CD4-positive, alpha-beta T cell (primary cell): ENCODE results near the gene MPZL2. TPM values are rescaled to one million over a fixed set of nuclear protein-coding genes. Genes with fewer than 3 reads are reported as not detected.

Source experiments
- ATAC-seq: fragments of 200-7000 bp; cut with Tn5 transposase; one replicate; pipeline ENCODE4 v1.10.0; 2022; ENCODE audit warnings: mild to moderate bottlenecking; ENCODE audit not compliant: poor library complexity
- CTCF ChIA-PET: fragments of 350-600 bp; sonication (Branson Sonifier 250); formaldehyde crosslinking; loops from one replicate; lab custom pipeline; 2021; ENCODE audit warnings: antibody characterized with exemption, inconsistent platforms; lab: Charles Lee
- POLR2A ChIA-PET: fragments of 350-600 bp; sonication (Branson Sonifier 250); formaldehyde crosslinking; loops from one replicate; lab custom pipeline; 2021; ENCODE audit warnings: antibody characterized with exemption, inconsistent platforms; lab: Charles Lee
- DNase-seq, 14 experiments: peaks; one replicate each; pipeline ENCODE4 v3.0.0-alpha.2; 2013 to 2020; ENCODE audit warnings: mixed read lengths in 2 of 14
- H3K27ac ChIP-seq, 2 donors: one replicate each; pipeline versions ENCODE4 v1.5.1 to v1.7.0; 2013; ENCODE audit warnings: low read length in 2 of 2, low read depth in 1 of 2, mild to moderate bottlenecking in 1 of 2
- H3K27me3 ChIP-seq, 2 experiments: 1 replicate in 1 of 2; 2 replicates in 1 of 2; pipeline versions ENCODE4 v1.6.1 to v1.7.0; 2013; ENCODE audit warnings: low read length in 2 of 2, control low read depth in 1 of 2, mild to moderate bottlenecking in 1 of 2, moderate library complexity in 1 of 2; ENCODE audit not compliant: insufficient read depth in 2 of 2, control insufficient read depth in 1 of 2
- H3K36me3 ChIP-seq: one replicate; pipeline ENCODE4 v1.6.1; 2013; ENCODE audit warnings: low read length, control low read depth; ENCODE audit not compliant: insufficient read depth
- H3K4me1 ChIP-seq: one replicate; pipeline ENCODE4 v1.6.1; 2013; ENCODE audit warnings: low read length, control low read depth; ENCODE audit not compliant: insufficient read depth
- H3K4me3 ChIP-seq: one replicate; pipeline ENCODE4 v1.5.1; 2013; ENCODE audit warnings: mild to moderate bottlenecking, low read length, moderate library complexity
- H3K9me3 ChIP-seq, 2 experiments: 1 replicate in 1 of 2; 2 replicates in 1 of 2; pipeline versions ENCODE4 v1.6.1 to v1.7.0; 2013; ENCODE audit warnings: low read length in 2 of 2, mild to moderate bottlenecking in 2 of 2, control low read depth in 1 of 2, moderate library complexity in 1 of 2; ENCODE audit not compliant: control insufficient read depth in 1 of 2, insufficient read depth in 1 of 2
- H3K27ac Mint-ChIP-seq: one replicate; pipeline ENCODE4 v1.8.0; 2020; ENCODE audit warnings: mixed read lengths
- H3K27me3 Mint-ChIP-seq: one replicate; pipeline ENCODE4 v1.8.0; 2021; ENCODE audit warnings: mixed read lengths
- H3K36me3 Mint-ChIP-seq: one replicate; pipeline ENCODE4 v1.8.0; 2021; ENCODE audit warnings: low read depth, mixed read lengths
- H3K4me1 Mint-ChIP-seq: one replicate; pipeline ENCODE4 v1.8.0; 2021; ENCODE audit warnings: low read depth, mixed read lengths
- H3K4me3 Mint-ChIP-seq: one replicate; pipeline ENCODE4 v1.8.0; 2020; ENCODE audit warnings: mild to moderate bottlenecking, mixed read lengths
- H3K9me3 Mint-ChIP-seq: one replicate; pipeline ENCODE4 v1.8.0; 2020; ENCODE audit warnings: mixed read lengths
- CTCF ChIP-seq: fragments of 200-600 bp; IDR thresholded peaks from one replicate; pipeline ENCODE4 v1.8.0; 2022; ENCODE audit warnings: antibody characterized with exemption, mild to moderate bottlenecking
- intact Hi-C, 2 experiments: fragments of 100-400 bp; cut with DNase I in 1 of 2; cut with micrococcal nuclease in 1 of 2; formaldehyde crosslinking; loops; one replicate each; pipeline versions ENCODE4 v1.15.1 to v1.9.0; 2023 to 2025; cut with DNase I, micrococcal nuclease
- total RNA-seq, 174 experiments: library from RNA in 2 of 174; stranded (reverse) in 2 of 174; gene quantifications; one replicate each; pipeline ENCODE4 v1.2.3 and lab custom pipeline; 2021 to 2026

The MPZL2 gene
- total RNA-seq, 2 experiments from 2014 or later, result 0.95 to 1.8 TPM

- no peak overlapping the region for H3K4me3 ChIP-seq
- no peaks in the 10 kb centered on the region for H3K36me3 ChIP-seq
- peaks cover 34% of the 10 kb centered on the region for H3K4me1 Mint-ChIP-seq
- no peak overlapping the region for H3K27ac ChIP-seq
- TF ChIP-seq CTCF, result no peak
- H3K27me3 ChIP-seq, result no peaks in the 10 kb centered on the region
- ATAC-seq, result no peak
- intact Hi-C loops, result no loop called here
- no peaks in the 10 kb centered on the region for H3K9me3 Mint-ChIP-seq
- no peak for DNase-seq
- H3K36me3 Mint-ChIP-seq, result no peaks in the 10 kb centered on the region
- peaks cover 21% of the 10 kb centered on the region for H3K4me1 ChIP-seq
- H3K27me3 Mint-ChIP-seq, result no peaks in the 10 kb centered on the region
- ChIA-PET POLR2A (no interaction called here), CTCF (no interaction called here)
- H3K9me3 ChIP-seq, result no peaks in the 10 kb centered on the region
- H3K27ac Mint-ChIP-seq, result no peak overlapping the region
- H3K4me3 Mint-ChIP-seq, result no peak overlapping the region
These were observed 22.4 kb upstream of the MPZL2 start for GRCh38 chr11:118286545-118286944.

- ChIA-PET CTCF (interaction anchor here (1.1 kb wide), 1 partner anchor 24 kb away, joined by 3 read pairs; no protein-coding TSS in a partner anchor), POLR2A (interaction anchor here (0.8 to 1.6 kb wide), 7 partner anchors 34 to 330 kb away, joined by 3 to 9 read pairs (median 3); partner anchors contain the start of genes JAML and UBE4A)
- no peaks in the 10 kb centered on the region for H3K36me3 Mint-ChIP-seq
- H3K27ac Mint-ChIP-seq, result peak overlapping the region; percentile 76
- no peaks in the 10 kb centered on the region for H3K36me3 ChIP-seq
- no peaks in the 10 kb centered on the region for H3K9me3 Mint-ChIP-seq
- H3K4me1 Mint-ChIP-seq, result peaks cover 33% of the 10 kb centered on the region
- H3K4me3 ChIP-seq, result no peak overlapping the region
- peaks cover 21% of the 10 kb centered on the region for H3K4me1 ChIP-seq
- ATAC-seq (no peak), DNase-seq (no peak)
- H3K27me3 Mint-ChIP-seq, result no peaks in the 10 kb centered on the region
- no peak for TF ChIP-seq CTCF
- H3K4me3 Mint-ChIP-seq, result no peak overlapping the region
- intact Hi-C loops, result no loop called here
- no peaks in the 10 kb centered on the region for H3K27me3 ChIP-seq
- no peaks in the 10 kb centered on the region for H3K9me3 ChIP-seq
- H3K27ac ChIP-seq, result no peak overlapping the region
These were observed 19.8 kb upstream of the MPZL2 start for GRCh38 chr11:118283756-118284350.

- Mint-ChIP-seq H3K27ac (peak overlapping the region; percentile 76), H3K4me3 (no peak overlapping the region), H3K4me1 (peaks cover 33% of the 10 kb centered on the region), H3K9me3 (no peaks in the 10 kb centered on the region), H3K27me3 (no peaks in the 10 kb centered on the region), H3K36me3 (no peaks in the 10 kb centered on the region)
- ATAC-seq, result no peak
- no peaks in the 10 kb centered on the region for H3K36me3 ChIP-seq
- H3K27ac ChIP-seq, result no peak overlapping the region
- TF ChIP-seq CTCF, result no peak
- no peak overlapping the region for H3K4me3 ChIP-seq
- H3K9me3 ChIP-seq, result no peaks in the 10 kb centered on the region
- POLR2A ChIA-PET, result interaction anchor here (1.0 to 1.6 kb wide), 4 partner anchors 20 to 76 kb away, joined by 3 to 9 read pairs (median 3); partner anchors contain the start of genes JAML, MPZL2 and UBE4A
- intact Hi-C loops, result no loop called here
- CTCF ChIA-PET, result interaction anchor here (0.9 to 1.5 kb wide), 3 partner anchors 23 to 85 kb away, joined by 3 to 4 read pairs (median 3); no protein-coding TSS in a partner anchor
- no peaks in the 10 kb centered on the region for H3K27me3 ChIP-seq
- DNase-seq, result no peak
- peaks cover 21% of the 10 kb centered on the region for H3K4me1 ChIP-seq
These were observed 19.0 kb upstream of the MPZL2 start for GRCh38 chr11:118283037-118283636.
